ENCODE data around the gene ARG2. TPM values are rescaled to one million over a fixed set of nuclear protein-coding genes. Genes with fewer than 3 reads are reported as not detected.

ARG2 gene
- total RNA-seq, 1 experiment from 2014 or later = 35.2 TPM

DNA sequence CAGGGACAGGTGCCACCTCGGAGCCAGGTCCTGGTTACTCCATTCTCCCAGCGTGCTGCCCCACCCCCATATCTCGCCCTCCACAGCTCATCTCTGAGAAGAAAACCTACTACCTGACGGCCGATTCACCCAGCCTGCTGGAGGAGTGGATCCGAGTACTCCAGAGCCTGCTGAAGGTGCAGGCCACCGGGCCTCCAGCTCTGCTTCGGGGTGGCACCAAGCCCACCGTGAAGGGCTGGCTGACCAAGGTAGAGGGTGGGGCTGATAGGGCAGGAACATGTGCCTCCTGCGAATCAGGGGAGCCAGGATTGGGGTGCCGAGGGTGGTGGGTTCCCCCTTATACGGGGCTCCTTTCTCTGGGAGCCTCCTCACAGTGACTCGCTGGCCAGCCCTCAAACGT, 45.6 kb upstream of the ARG2 start:
- H2BK15ac ChIP-seq (ENCODE audit: low read depth, low read length) = no peak overlapping the region
- H3K27me3 Mint-ChIP-seq (ENCODE audit: low read depth) = no peaks in the 10 kb centered on the region
- H3K23ac ChIP-seq (ENCODE audit: insufficient read length, low read depth, low read length) = no peak overlapping the region
- H3K23me2 ChIP-seq (ENCODE audit: insufficient read length, low read depth, low read length, poor library complexity, severe bottlenecking) = no peaks in the 10 kb centered on the region
- H3K4me3 Mint-ChIP-seq = no peak overlapping the region
- H3K27me3 ChIP-seq (ENCODE audit: insufficient read depth, low read length) = no peaks in the 10 kb centered on the region
- H3K27ac Mint-ChIP-seq = no peak overlapping the region; a peak in 1 of 7 replicates
- H2AK5ac ChIP-seq (ENCODE audit: insufficient read length, low read length) = no peak overlapping the region
- no peak overlapping the region for H4K5ac ChIP-seq (ENCODE audit: insufficient read length, low read depth, low read length)
- H3K4me1 Mint-ChIP-seq = peaks cover 2 to 3% of the 10 kb centered on the region in 2 experiments; a peak in 3 of 4 replicates
- H4K20me1 ChIP-seq (ENCODE audit: control insufficient read depth, insufficient read depth, insufficient read length) = no peaks in the 10 kb centered on the region
- H3K9me3 ChIP-seq (ENCODE audit: control insufficient read depth, low read depth, low read length) = no peaks in the 10 kb centered on the region
- TF ChIP-seq CTCF (conservative IDR thresholded peaks at IDR 0.05) = no peak
- no peaks in the 10 kb centered on the region for H3K9me3 Mint-ChIP-seq
- H3K18ac ChIP-seq (ENCODE audit: insufficient read length, low read depth, low read length) = no peak overlapping the region
- H3T11ph ChIP-seq (ENCODE audit: low read length) = no peak overlapping the region
- no peak overlapping the region for H2BK120ac ChIP-seq (ENCODE audit: low read depth, low read length, poor library complexity, severe bottlenecking)
- H3K27ac ChIP-seq (ENCODE audit: insufficient read length, low read depth, low read length) = no peak overlapping the region
- H4K8ac ChIP-seq (replicated peaks; ENCODE audit: insufficient read length, low read depth, low read length) = no peak overlapping the region
- no peak overlapping the region for H2BK5ac ChIP-seq (ENCODE audit: insufficient read length, low read length)
- H3K14ac ChIP-seq (ENCODE audit: insufficient read depth, low read length) = no peak overlapping the region
- H3K56ac ChIP-seq (ENCODE audit: insufficient read length, low read depth, low read length) = no peak overlapping the region
- no peaks in the 10 kb centered on the region for H3K79me1 ChIP-seq (ENCODE audit: insufficient read depth, low read depth, low read length, poor library complexity, severe bottlenecking)
- H3K4ac ChIP-seq (ENCODE audit: low read depth, low read length) = no peak overlapping the region
- H2BK20ac ChIP-seq (ENCODE audit: low read depth, low read length, poor library complexity, severe bottlenecking) = no peak overlapping the region
- no peak overlapping the region for H2AFZ ChIP-seq (ENCODE audit: low read length)
- H3K36me3 Mint-ChIP-seq (ENCODE audit: insufficient read depth in 1 of 3, low read depth in 3 of 3) = peaks cover 5 to 47% (median 25%) of the 10 kb centered on the region in 3 experiments; a peak in 6 of 7 replicates
- H3K79me2 ChIP-seq (ENCODE audit: insufficient read depth, low read length) = no peaks in the 10 kb centered on the region
- no peak overlapping the region for H3K4me2 ChIP-seq (ENCODE audit: insufficient read depth, insufficient read length, low read length)
- DNase-seq = no peak
- H4K91ac ChIP-seq (ENCODE audit: insufficient read length, low read depth, low read length) = no peak overlapping the region
- no peak overlapping the region for H3K9ac ChIP-seq (ENCODE audit: extremely low read depth, insufficient read length, low read length)
- no CpG with 5 or more reads among the region's 14 CpGs for WGBS (ENCODE audit: extremely low coverage, insufficient read length, low lambda C conversion rate)
- H3K4me1 ChIP-seq (ENCODE audit: insufficient read depth, low read length) = no peaks in the 10 kb centered on the region
- H2BK12ac ChIP-seq (ENCODE audit: insufficient read length, low read depth, low read length) = no peak overlapping the region
